Nephron (organoid): ENCODE results near the gene ZFR2.

ENCODE experiments used
- H3K27ac Mint-ChIP-seq, 3 experiments: 2 replicates each; pipeline ENCODE4 v1.8.0; 2020; ENCODE audit warnings: mixed read lengths in 3 of 3, mild to moderate bottlenecking in 2 of 3, moderate library complexity in 1 of 3
- H3K27me3 Mint-ChIP-seq: 2 replicates; pipeline ENCODE4 v1.8.0; 2021; ENCODE audit warnings: low read depth, mild to moderate bottlenecking, moderate library complexity, mixed read lengths
- H3K36me3 Mint-ChIP-seq: 2 replicates; pipeline ENCODE4 v1.8.0; 2020; ENCODE audit warnings: low read depth, mixed read lengths
- H3K4me1 Mint-ChIP-seq: 2 replicates; pipeline ENCODE4 v1.8.0; 2020; ENCODE audit warnings: mixed read lengths
- H3K4me3 Mint-ChIP-seq, 3 experiments: 2 replicates each; pipeline ENCODE4 v1.8.0; 2020; ENCODE audit warnings: mild to moderate bottlenecking in 3 of 3, mixed read lengths in 3 of 3, moderate library complexity in 2 of 3
- H3K9me3 Mint-ChIP-seq: 2 replicates; pipeline ENCODE4 v1.8.0; 2020; ENCODE audit warnings: mixed read lengths
- CTCF ChIP-seq, 3 experiments: fragments of 200-600 bp; sonication (generic); IDR thresholded peaks; one replicate each; pipeline ENCODE4 v1.5.0; 2021; ENCODE audit warnings: antibody characterized with exemption in 3 of 3; ENCODE audit not compliant: unreplicated experiment in 3 of 3

The ZFR2 gene

GRCh38 chr19:3866910-3867638 is 1.8 kb downstream of the ZFR2 start:
- Mint-ChIP-seq H3K27me3 (peaks cover 60% of the 10 kb centered on the region), H3K27ac (no peak overlapping the region), H3K4me3 (peak overlapping the region; percentile 31 to 73 (median 39)), H3K36me3 (peaks cover 6% of the 10 kb centered on the region), H3K4me1 (no peaks in the 10 kb centered on the region), H3K9me3 (peaks cover 6% of the 10 kb centered on the region)
- TF ChIP-seq CTCF (IDR thresholded peaks at IDR 0.05; ENCODE audit: unreplicated experiment in 3 of 3), result no peak

GRCh38 chr19:3863648-3864047 is 5.2 kb downstream of the ZFR2 start:
- Mint-ChIP-seq H3K4me3 (no peak overlapping the region), H3K4me1 (no peaks in the 10 kb centered on the region), H3K27me3 (peaks cover 34% of the 10 kb centered on the region), H3K36me3 (no peaks in the 10 kb centered on the region), H3K27ac (no peak overlapping the region), H3K9me3 (no peaks in the 10 kb centered on the region)
- no peak for TF ChIP-seq CTCF (IDR thresholded peaks at IDR 0.05; ENCODE audit: unreplicated experiment in 3 of 3)

GRCh38 chr19:3862826-3863500 is 5.9 kb downstream of the ZFR2 start:
- H3K9me3 Mint-ChIP-seq, result no peaks in the 10 kb centered on the region
- no peak for TF ChIP-seq CTCF (IDR thresholded peaks at IDR 0.05; ENCODE audit: unreplicated experiment in 3 of 3)
- peaks cover 29% of the 10 kb centered on the region for H3K27me3 Mint-ChIP-seq
- no peak overlapping the region for H3K27ac Mint-ChIP-seq
- H3K36me3 Mint-ChIP-seq, result no peaks in the 10 kb centered on the region
- no peak overlapping the region for H3K4me3 Mint-ChIP-seq
- no peaks in the 10 kb centered on the region for H3K4me1 Mint-ChIP-seq

- Mint-ChIP-seq H3K4me3 (no peak overlapping the region), H3K27me3 (peaks cover 5% of the 10 kb centered on the region), H3K9me3 (no peaks in the 10 kb centered on the region), H3K36me3 (no peaks in the 10 kb centered on the region), H3K27ac (no peak overlapping the region), H3K4me1 (no peaks in the 10 kb centered on the region)
- no peak for TF ChIP-seq CTCF (IDR thresholded peaks at IDR 0.05; ENCODE audit: unreplicated experiment in 3 of 3)
Observed at GRCh38 chr19:3860499-3860898, 8.3 kb downstream of the ZFR2 start.

- TF ChIP-seq CTCF (IDR thresholded peaks at IDR 0.05; ENCODE audit: unreplicated experiment in 3 of 3), result no peak
- no peak overlapping the region for H3K4me3 Mint-ChIP-seq
- H3K27ac Mint-ChIP-seq, result no peak overlapping the region
- H3K36me3 Mint-ChIP-seq, result no peaks in the 10 kb centered on the region
- H3K9me3 Mint-ChIP-seq, result no peaks in the 10 kb centered on the region
- H3K4me1 Mint-ChIP-seq, result no peaks in the 10 kb centered on the region
- H3K27me3 Mint-ChIP-seq, result no peaks in the 10 kb centered on the region
Observed at GRCh38 chr19:3857449-3858003, 11.3 kb downstream of the ZFR2 start.
